ENCODE results near the gene TBL3. TPM values are rescaled to one million over a fixed set of nuclear protein-coding genes. Genes with fewer than 3 reads are reported as not detected.

The TBL3 gene
- total RNA-seq (2021) (67.6 to 73.4 TPM (median 71.3 TPM) in 3 replicates), Bru-seq, nascent RNA (percentile 49 among the genes with signal in this experiment)
- long read RNA-seq, experiment 1, full-length matches to known transcripts, result 376 of 458 reads
- long read RNA-seq, experiment 1, partial matches to known transcripts, result 22 of 458 reads
- long read RNA-seq, experiment 1, other reads (novel, unspliced or antisense), result 60 of 458 reads
- long read RNA-seq, experiment 2, full-length matches to known transcripts, result 29 of 88 reads
- long read RNA-seq, experiment 2, partial matches to known transcripts, result 33 of 88 reads
- long read RNA-seq, experiment 2, other reads (novel, unspliced or antisense), result 26 of 88 reads
- long read RNA-seq, experiment 3, full-length matches to known transcripts, result 30 of 38 reads
- long read RNA-seq, experiment 3, partial matches to known transcripts, result 0 of 38 reads
- long read RNA-seq, experiment 3, other reads (novel, unspliced or antisense), result 8 of 38 reads

GRCh38 chr16:1971796-1972489 lies at the start of gene TBL3:
Gene TBL3, plus strand, starts transcription at chr16:1972053. Its CDS starts 112 bp downstream, at chr16:1972165.
- peak; percentile 92 for DNase-seq (ENCODE audit: low spot score)
- ChIA-PET POLR2A (interaction anchor here (0.9 to 2.6 kb wide), 6 partner anchors 11 to 189 kb away, joined by 3 to 10 read pairs (median 3); partner anchors contain the start of genes NUBP2, SPSB3, TRAF7 and TSC2), CTCF (interaction anchor here (0.5 to 1.4 kb wide), 10 partner anchors 26 to 1191 kb away, joined by 3 to 9 read pairs (median 3); partner anchors contain the start of gene PGP)
- H3K4me1 Mint-ChIP-seq, result peaks cover 15% of the 10 kb centered on the region
- H3K27me3 Mint-ChIP-seq (ENCODE audit: low read depth), result no peaks in the 10 kb centered on the region
- H3K4me3 Mint-ChIP-seq, result peak within 1 kb of the TSS; percentile 98
- peaks cover 10% of the 10 kb centered on the region for H3K36me3 Mint-ChIP-seq
- H3K9me3 Mint-ChIP-seq, result no peaks in the 10 kb centered on the region
- peak within 1 kb of the TSS; percentile 99 for H3K27ac Mint-ChIP-seq
- ATAC-seq, result peak; percentile 88
- TF ChIP-seq, protein P1, sequence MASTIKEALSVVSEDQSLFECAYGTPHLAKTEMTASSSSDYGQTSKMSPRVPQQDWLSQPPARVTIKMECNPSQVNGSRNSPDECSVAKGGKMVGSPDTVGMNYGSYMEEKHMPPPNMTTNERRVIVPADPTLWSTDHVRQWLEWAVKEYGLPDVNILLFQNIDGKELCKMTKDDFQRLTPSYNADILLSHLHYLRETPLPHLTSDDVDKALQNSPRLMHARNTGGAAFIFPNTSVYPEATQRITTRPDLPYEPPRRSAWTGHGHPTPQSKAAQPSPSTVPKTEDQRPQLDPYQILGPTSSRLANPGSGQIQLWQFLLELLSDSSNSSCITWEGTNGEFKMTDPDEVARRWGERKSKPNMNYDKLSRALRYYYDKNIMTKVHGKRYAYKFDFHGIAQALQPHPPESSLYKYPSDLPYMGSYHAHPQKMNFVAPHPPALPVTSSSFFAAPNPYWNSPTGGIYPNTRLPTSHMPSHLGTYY (CRISPR knock-in tag; IDR thresholded peaks at IDR 0.05), result no peak
- TF ChIP-seq SP1 (CRISPR knock-in tag; conservative IDR thresholded peaks at IDR 0.05) (peak; percentile 99), ZNF416 (CRISPR knock-in tag; IDR thresholded peaks at IDR 0.05) (no peak), GABPB1 (CRISPR knock-in tag; IDR thresholded peaks at IDR 0.05) (peak; percentile 82; the same call in 1 of the 2 replicates), NR2C2 (CRISPR knock-in tag; IDR thresholded peaks at IDR 0.05) (0 out of 2 replicates have a peak, but pooled peaks have one; percentile 56), ATF2 (CRISPR knock-in tag; IDR thresholded peaks at IDR 0.05; ENCODE audit: borderline replicate concordance, low read depth) (0 out of 2 replicates have a peak, but pooled peaks have one; percentile 12), ETV6 (CRISPR knock-in tag; IDR thresholded peaks at IDR 0.05) (peak; percentile 90), CREB1 (CRISPR knock-in tag; IDR thresholded peaks at IDR 0.05) (peak; percentile 99), USF1 (CRISPR knock-in tag; IDR thresholded peaks at IDR 0.05) (0 out of 2 replicates have a peak, but pooled peaks have one; percentile 50), FOXP4 (CRISPR knock-in tag; IDR thresholded peaks at IDR 0.05) (peak; percentile 90; the same call in 1 of the 2 replicates), NFE2L1 (CRISPR knock-in tag; IDR thresholded peaks at IDR 0.05) (peak; percentile 34; the same call in 1 of the 2 replicates), KAT7 (CRISPR knock-in tag; IDR thresholded peaks at IDR 0.05; ENCODE audit: borderline replicate concordance) (no peak), CDX4 (CRISPR knock-in tag; IDR thresholded peaks at IDR 0.05; ENCODE audit: borderline replicate concordance) (no peak), ZSCAN18 (CRISPR knock-in tag; IDR thresholded peaks at IDR 0.05) (no peak), RORB (CRISPR knock-in tag; IDR thresholded peaks at IDR 0.05) (no peak), ZNF232 (CRISPR knock-in tag; IDR thresholded peaks at IDR 0.05) (peak; percentile 90), ZNF396 (CRISPR knock-in tag; IDR thresholded peaks at IDR 0.05; ENCODE audit: borderline replicate concordance) (no peak), ZNF671 (CRISPR knock-in tag; IDR thresholded peaks at IDR 0.05) (no peak), JAZF1 (CRISPR knock-in tag; IDR thresholded peaks at IDR 0.05) (no peak)
- TF ChIP-seq, protein P2, sequence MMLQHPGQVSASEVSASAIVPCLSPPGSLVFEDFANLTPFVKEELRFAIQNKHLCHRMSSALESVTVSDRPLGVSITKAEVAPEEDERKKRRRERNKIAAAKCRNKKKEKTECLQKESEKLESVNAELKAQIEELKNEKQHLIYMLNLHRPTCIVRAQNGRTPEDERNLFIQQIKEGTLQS (CRISPR knock-in tag; conservative IDR thresholded peaks at IDR 0.05), result no peak
- TF ChIP-seq, protein P3, sequence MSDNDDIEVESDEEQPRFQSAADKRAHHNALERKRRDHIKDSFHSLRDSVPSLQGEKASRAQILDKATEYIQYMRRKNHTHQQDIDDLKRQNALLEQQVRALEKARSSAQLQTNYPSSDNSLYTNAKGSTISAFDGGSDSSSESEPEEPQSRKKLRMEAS (CRISPR knock-in tag; IDR thresholded peaks at IDR 0.05), result peak; percentile 93
- TF ChIP-seq, protein P4, sequence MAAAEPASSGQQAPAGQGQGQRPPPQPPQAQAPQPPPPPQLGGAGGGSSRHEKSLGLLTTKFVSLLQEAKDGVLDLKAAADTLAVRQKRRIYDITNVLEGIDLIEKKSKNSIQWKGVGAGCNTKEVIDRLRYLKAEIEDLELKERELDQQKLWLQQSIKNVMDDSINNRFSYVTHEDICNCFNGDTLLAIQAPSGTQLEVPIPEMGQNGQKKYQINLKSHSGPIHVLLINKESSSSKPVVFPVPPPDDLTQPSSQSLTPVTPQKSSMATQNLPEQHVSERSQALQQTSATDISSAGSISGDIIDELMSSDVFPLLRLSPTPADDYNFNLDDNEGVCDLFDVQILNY (CRISPR knock-in tag; IDR thresholded peaks at IDR 0.05), result peak; percentile 94
